ENCODE results near the gene FHOD1. TPM values are rescaled to one million over a fixed set of nuclear protein-coding genes. Genes with fewer than 3 reads are reported as not detected.

FHOD1 gene
- total and polyA plus RNA-seq, 9 of the 15 experiments (the other 6 are each of a cell fraction or from before 2014, with no cell fraction given): 18.7 to 126 (median 32.3) TPM

DNA sequence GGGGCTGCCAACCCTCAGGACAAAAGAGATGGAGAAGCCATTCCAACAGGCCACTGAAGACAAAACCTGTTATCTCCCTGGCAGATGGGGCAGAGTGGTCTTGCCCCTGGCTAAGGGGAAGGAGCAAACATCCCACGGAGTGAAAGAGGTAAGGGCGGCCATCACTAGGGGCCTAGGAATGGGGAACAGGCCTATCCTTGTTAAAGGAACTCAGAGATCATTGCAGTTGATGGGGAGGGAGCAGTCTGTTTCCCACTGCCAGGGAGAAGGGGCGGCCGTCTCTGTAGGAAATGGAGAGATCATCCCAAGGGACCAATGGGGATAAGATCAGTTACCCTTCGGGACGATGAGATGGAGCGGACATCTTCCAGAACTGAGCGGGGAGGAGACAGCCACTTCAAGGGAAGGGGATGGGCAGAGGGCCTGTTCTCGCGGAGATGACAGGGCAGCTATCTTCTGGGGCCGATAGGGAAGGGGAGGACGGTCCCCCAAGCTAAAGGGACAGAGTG lies 20.9 kb downstream of the FHOD1 start (continued):
- TF ChIP-seq NFYB (IDR thresholded peaks at IDR 0.05; ENCODE audit: extremely low read depth, insufficient read length) (no peak), ATF1 (CRISPR knock-in tag; IDR thresholded peaks at IDR 0.05) (no peak), ATF1 (tag; IDR thresholded peaks at IDR 0.05) (no peak), ZNF134 (CRISPR knock-in tag; conservative IDR thresholded peaks at IDR 0.05) (no peak), ETV6 (IDR thresholded peaks at IDR 0.05; ENCODE audit: borderline replicate concordance in 1 of 2, low read depth in 2 of 2, low read length in 1 of 2) (no peak), ETV6 (CRISPR knock-in tag; IDR thresholded peaks at IDR 0.05; ENCODE audit: borderline replicate concordance) (no peak), RAD51 (IDR thresholded peaks at IDR 0.05; ENCODE audit: borderline replicate concordance, low read depth) (no peak), ZNF644 (tag; IDR thresholded peaks at IDR 0.05; ENCODE audit: low read depth) (no peak), PML (IDR thresholded peaks at IDR 0.05; ENCODE audit: low read length) (no peak), SMAD4 (CRISPR knock-in tag; conservative IDR thresholded peaks at IDR 0.05) (no peak), OTX1 (CRISPR knock-in tag; IDR thresholded peaks at IDR 0.05) (peak; percentile 46; the same call in 1 of the 2 replicates), KLF10 (CRISPR knock-in tag; IDR thresholded peaks at IDR 0.05) (no peak), RUNX1 (IDR thresholded peaks at IDR 0.05; ENCODE audit: low read depth) (no peak), ZNF76 (CRISPR knock-in tag; IDR thresholded peaks at IDR 0.05; ENCODE audit: borderline replicate concordance) (no peak), PHF21A (IDR thresholded peaks at IDR 0.05; ENCODE audit: borderline replicate concordance, low read depth) (peak; percentile 9; the same call in 1 of the 2 replicates), NR2F6 (CRISPR knock-in tag; IDR thresholded peaks at IDR 0.05) (no peak; the same call in 1 of the 2 replicates), CHD2 (IDR thresholded peaks at IDR 0.05; ENCODE audit: low read depth, low read length) (peak; percentile 4; the same call in 1 of the 2 replicates), ZNF766 (CRISPR knock-in tag; conservative IDR thresholded peaks at IDR 0.05) (no peak), HDAC3 (IDR thresholded peaks at IDR 0.05; ENCODE audit: borderline replicate concordance, partially characterized antibody) (no peak)
- TF ChIP-seq, protein P1, sequence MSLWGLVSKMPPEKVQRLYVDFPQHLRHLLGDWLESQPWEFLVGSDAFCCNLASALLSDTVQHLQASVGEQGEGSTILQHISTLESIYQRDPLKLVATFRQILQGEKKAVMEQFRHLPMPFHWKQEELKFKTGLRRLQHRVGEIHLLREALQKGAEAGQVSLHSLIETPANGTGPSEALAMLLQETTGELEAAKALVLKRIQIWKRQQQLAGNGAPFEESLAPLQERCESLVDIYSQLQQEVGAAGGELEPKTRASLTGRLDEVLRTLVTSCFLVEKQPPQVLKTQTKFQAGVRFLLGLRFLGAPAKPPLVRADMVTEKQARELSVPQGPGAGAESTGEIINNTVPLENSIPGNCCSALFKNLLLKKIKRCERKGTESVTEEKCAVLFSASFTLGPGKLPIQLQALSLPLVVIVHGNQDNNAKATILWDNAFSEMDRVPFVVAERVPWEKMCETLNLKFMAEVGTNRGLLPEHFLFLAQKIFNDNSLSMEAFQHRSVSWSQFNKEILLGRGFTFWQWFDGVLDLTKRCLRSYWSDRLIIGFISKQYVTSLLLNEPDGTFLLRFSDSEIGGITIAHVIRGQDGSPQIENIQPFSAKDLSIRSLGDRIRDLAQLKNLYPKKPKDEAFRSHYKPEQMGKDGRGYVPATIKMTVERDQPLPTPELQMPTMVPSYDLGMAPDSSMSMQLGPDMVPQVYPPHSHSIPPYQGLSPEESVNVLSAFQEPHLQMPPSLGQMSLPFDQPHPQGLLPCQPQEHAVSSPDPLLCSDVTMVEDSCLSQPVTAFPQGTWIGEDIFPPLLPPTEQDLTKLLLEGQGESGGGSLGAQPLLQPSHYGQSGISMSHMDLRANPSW (CRISPR knock-in tag; IDR thresholded peaks at IDR 0.05): no peak
- TF ChIP-seq, protein P2, sequence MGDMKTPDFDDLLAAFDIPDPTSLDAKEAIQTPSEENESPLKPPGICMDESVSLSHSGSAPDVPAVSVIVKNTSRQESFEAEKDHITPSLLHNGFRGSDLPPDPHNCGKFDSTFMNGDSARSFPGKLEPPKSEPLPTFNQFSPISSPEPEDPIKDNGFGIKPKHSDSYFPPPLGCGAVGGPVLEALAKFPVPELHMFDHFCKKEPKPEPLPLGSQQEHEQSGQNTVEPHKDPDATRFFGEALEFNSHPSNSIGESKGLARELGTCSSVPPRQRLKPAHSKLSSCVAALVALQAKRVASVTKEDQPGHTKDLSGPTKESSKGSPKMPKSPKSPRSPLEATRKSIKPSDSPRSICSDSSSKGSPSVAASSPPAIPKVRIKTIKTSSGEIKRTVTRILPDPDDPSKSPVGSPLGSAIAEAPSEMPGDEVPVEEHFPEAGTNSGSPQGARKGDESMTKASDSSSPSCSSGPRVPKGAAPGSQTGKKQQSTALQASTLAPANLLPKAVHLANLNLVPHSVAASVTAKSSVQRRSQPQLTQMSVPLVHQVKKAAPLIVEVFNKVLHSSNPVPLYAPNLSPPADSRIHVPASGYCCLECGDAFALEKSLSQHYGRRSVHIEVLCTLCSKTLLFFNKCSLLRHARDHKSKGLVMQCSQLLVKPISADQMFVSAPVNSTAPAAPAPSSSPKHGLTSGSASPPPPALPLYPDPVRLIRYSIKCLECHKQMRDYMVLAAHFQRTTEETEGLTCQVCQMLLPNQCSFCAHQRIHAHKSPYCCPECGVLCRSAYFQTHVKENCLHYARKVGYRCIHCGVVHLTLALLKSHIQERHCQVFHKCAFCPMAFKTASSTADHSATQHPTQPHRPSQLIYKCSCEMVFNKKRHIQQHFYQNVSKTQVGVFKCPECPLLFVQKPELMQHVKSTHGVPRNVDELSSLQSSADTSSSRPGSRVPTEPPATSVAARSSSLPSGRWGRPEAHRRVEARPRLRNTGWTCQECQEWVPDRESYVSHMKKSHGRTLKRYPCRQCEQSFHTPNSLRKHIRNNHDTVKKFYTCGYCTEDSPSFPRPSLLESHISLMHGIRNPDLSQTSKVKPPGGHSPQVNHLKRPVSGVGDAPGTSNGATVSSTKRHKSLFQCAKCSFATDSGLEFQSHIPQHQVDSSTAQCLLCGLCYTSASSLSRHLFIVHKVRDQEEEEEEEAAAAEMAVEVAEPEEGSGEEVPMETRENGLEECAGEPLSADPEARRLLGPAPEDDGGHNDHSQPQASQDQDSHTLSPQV (IDR thresholded peaks at IDR 0.05): no peak
- TF ChIP-seq, protein P3, sequence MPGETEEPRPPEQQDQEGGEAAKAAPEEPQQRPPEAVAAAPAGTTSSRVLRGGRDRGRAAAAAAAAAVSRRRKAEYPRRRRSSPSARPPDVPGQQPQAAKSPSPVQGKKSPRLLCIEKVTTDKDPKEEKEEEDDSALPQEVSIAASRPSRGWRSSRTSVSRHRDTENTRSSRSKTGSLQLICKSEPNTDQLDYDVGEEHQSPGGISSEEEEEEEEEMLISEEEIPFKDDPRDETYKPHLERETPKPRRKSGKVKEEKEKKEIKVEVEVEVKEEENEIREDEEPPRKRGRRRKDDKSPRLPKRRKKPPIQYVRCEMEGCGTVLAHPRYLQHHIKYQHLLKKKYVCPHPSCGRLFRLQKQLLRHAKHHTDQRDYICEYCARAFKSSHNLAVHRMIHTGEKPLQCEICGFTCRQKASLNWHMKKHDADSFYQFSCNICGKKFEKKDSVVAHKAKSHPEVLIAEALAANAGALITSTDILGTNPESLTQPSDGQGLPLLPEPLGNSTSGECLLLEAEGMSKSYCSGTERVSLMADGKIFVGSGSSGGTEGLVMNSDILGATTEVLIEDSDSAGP (CRISPR knock-in tag; IDR thresholded peaks at IDR 0.05): no peak

All from K562 (cell line).